Neuronal stem cell (in vitro differentiated cells): Measurements from ENCODE around the gene KIAA1549.

ENCODE experiments used
- DNase-seq: peaks from one replicate; pipeline ENCODE4 v3.0.0-alpha.2; 2013; ENCODE audit warnings: low spot score
- H2AFZ ChIP-seq: one replicate; pipeline ENCODE4 v1.6.1; 2013; ENCODE audit warnings: mild to moderate bottlenecking, low read length, inconsistent platforms
- H2AK5ac ChIP-seq: 2 replicates; pipeline ENCODE4 v1.6.1; 2013; ENCODE audit warnings: low read depth, mild to moderate bottlenecking, inconsistent platforms, low read length, moderate library complexity, mixed read lengths
- H2BK120ac ChIP-seq: 2 replicates; pipeline ENCODE4 v1.6.1; 2013; ENCODE audit warnings: low read depth, mild to moderate bottlenecking, inconsistent platforms, low read length, moderate library complexity, mixed read lengths
- H2BK12ac ChIP-seq: one replicate; pipeline ENCODE4 v1.6.1; 2013; ENCODE audit warnings: low read length, inconsistent platforms
- H2BK15ac ChIP-seq: 2 replicates; pipeline ENCODE4 v1.6.1; 2013; ENCODE audit warnings: mild to moderate bottlenecking, low read length, inconsistent platforms, mixed read lengths
- H2BK5ac ChIP-seq: one replicate; pipeline ENCODE4 v1.6.1; 2013; ENCODE audit warnings: inconsistent platforms, mild to moderate bottlenecking, low read length, moderate library complexity
- H3K14ac ChIP-seq: one replicate; pipeline ENCODE4 v1.6.1; 2013; ENCODE audit warnings: low read length, inconsistent platforms
- H3K18ac ChIP-seq: 2 replicates; pipeline ENCODE4 v1.6.1; 2013; ENCODE audit warnings: low read length, inconsistent platforms
- H3K23ac ChIP-seq: 2 replicates; pipeline ENCODE4 v1.6.1; 2013; ENCODE audit warnings: low read depth, mild to moderate bottlenecking, mixed read lengths, low read length, inconsistent platforms; ENCODE audit not compliant: poor library complexity
- H3K27ac ChIP-seq: replicated peaks from 3 replicates; pipeline ENCODE4 v1.5.1; 2013; ENCODE audit warnings: low read length, inconsistent platforms
- H3K27me3 ChIP-seq, 3 experiments: 2 replicates each; pipeline ENCODE4 v1.6.1; 2013; ENCODE audit warnings: low read length in 3 of 3, mild to moderate bottlenecking in 2 of 3, inconsistent platforms in 1 of 3, low read depth in 1 of 3, mixed read lengths in 1 of 3, moderate library complexity in 1 of 3; ENCODE audit not compliant: control insufficient read depth in 3 of 3, insufficient read depth in 3 of 3
- H3K36me3 ChIP-seq, 2 donors: replicated peaks in 1 of 2; 2 replicates each; pipeline ENCODE4 v1.6.1; 2013; ENCODE audit warnings: low read length in 2 of 2; ENCODE audit not compliant: control insufficient read depth in 2 of 2, insufficient read depth in 2 of 2
- H3K4ac ChIP-seq: 2 replicates; pipeline ENCODE4 v1.6.1; 2013; ENCODE audit warnings: inconsistent platforms, mild to moderate bottlenecking, low read length, moderate library complexity
- H3K4me1 ChIP-seq, 2 donors: 1 replicate in 1 of 2; 2 replicates in 1 of 2; pipeline ENCODE4 v1.6.1; 2013; ENCODE audit warnings: low read length in 2 of 2, low read depth in 1 of 2; ENCODE audit not compliant: control insufficient read depth in 2 of 2, insufficient read depth in 1 of 2
- H3K4me2 ChIP-seq: one replicate; pipeline ENCODE4 v1.6.1; 2013; ENCODE audit warnings: mild to moderate bottlenecking, low read length, inconsistent platforms; ENCODE audit not compliant: insufficient read depth, poor library complexity, severe bottlenecking
- H3K4me3 ChIP-seq, 2 donors: 2 replicates each; pipeline ENCODE4 v1.5.1; 2013; ENCODE audit warnings: low read length in 2 of 2, mild to moderate bottlenecking in 2 of 2, inconsistent platforms in 1 of 2, moderate library complexity in 1 of 2
- H3K79me1 ChIP-seq: one replicate; pipeline ENCODE4 v1.6.1; 2013; ENCODE audit warnings: low read depth, mild to moderate bottlenecking, inconsistent platforms, low read length, moderate library complexity
- H3K9ac ChIP-seq: one replicate; pipeline ENCODE4 v1.6.1; 2013; ENCODE audit warnings: mild to moderate bottlenecking, low read depth, low read length, inconsistent platforms; ENCODE audit not compliant: poor library complexity
- H3K9me3 ChIP-seq, 2 donors: replicated peaks in 1 of 2; 2 replicates each; pipeline versions ENCODE3 to v1.6.1; 2013; ENCODE audit warnings: low read length in 2 of 2, mild to moderate bottlenecking in 2 of 2, inconsistent platforms in 1 of 2, low read depth in 1 of 2, mixed read lengths in 1 of 2, moderate library complexity in 1 of 2; ENCODE audit not compliant: control insufficient read depth in 2 of 2, insufficient read depth in 1 of 2
- H4K8ac ChIP-seq: one replicate; pipeline ENCODE4 v1.6.1; 2013; ENCODE audit warnings: low read depth, mild to moderate bottlenecking, inconsistent platforms, low read length, moderate library complexity
- H4K91ac ChIP-seq: one replicate; pipeline ENCODE4 v1.6.1; 2013; ENCODE audit warnings: low read length, low read depth, mild to moderate bottlenecking, inconsistent platforms; ENCODE audit not compliant: poor library complexity
- WGBS, 2 donors: extraction: QIAGEN DNeasy Blood & Tissue Kit; methylation state at CpG; one replicate each; pipeline ENCODE4 v1.1.7; 2013; ENCODE audit warnings: missing lambda C conversion rate in 2 of 2, mixed read lengths in 1 of 2; ENCODE audit not compliant: insufficient read length in 2 of 2, insufficient replicate concordance in 1 of 2; ENCODE audit errors: extremely low coverage in 2 of 2; 5-methylcytosine and 5-hydroxymethylcytosine counted together

The KIAA1549 gene

DNA sequence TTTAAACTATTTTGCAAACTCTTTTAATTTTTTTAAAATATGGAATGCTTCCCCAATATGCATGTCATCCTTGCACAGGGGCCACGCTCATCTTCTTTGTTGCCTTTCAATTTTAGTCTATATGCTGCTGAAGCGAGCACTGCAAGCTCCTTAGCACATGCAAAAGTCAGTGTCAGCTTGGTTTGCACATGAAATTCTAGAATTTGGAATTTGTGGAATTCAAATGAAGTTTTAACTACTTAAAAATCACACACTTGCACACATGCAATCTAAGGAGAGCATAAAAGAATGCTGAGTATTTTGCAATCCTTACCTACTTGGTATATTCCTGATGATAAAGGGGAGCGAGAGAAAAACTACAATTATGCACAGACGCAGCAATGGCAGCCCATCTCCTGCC is 104.9 kb downstream of the KIAA1549 start:
- Histone ChIP-seq H3K23ac (no peak overlapping the region), H3K4me3 (no peak overlapping the region), H3K14ac (no peak overlapping the region), H3K18ac (no peak overlapping the region), H3K4me1 (peaks cover 0 to 3% of the 10 kb centered on the region in 2 donors), H2BK15ac (no peak overlapping the region), H3K27me3 (no peaks in the 10 kb centered on the region), H3K9ac (no peak overlapping the region), H2BK120ac (no peak overlapping the region), H4K91ac (no peak overlapping the region), H3K27ac (no peak overlapping the region), H3K9me3 (peaks cover 0 to 2% of the 10 kb centered on the region in 2 donors), H2BK12ac (no peak overlapping the region), H2AK5ac (no peak overlapping the region), H3K4ac (no peak overlapping the region), H3K4me2 (no peak overlapping the region), H3K36me3 (peaks cover 9 to 94% of the 10 kb centered on the region in 2 donors), H2AFZ (no peak overlapping the region), H2BK5ac (no peak overlapping the region), H4K8ac (no peak overlapping the region), H3K79me1 (no peaks in the 10 kb centered on the region)
- no CpG with 5 or more reads among the region's 4 CpGs for WGBS, 2 donors
- DNase-seq = no peak

GRCh38 chr7:138875794-138876193 is 105.4 kb downstream of the KIAA1549 start:
- H3K79me1 ChIP-seq = no peaks in the 10 kb centered on the region
- H3K4me3 ChIP-seq = no peak overlapping the region
- H2AFZ ChIP-seq = no peak overlapping the region
- no peak overlapping the region for H2BK120ac ChIP-seq
- H2BK12ac ChIP-seq = no peak overlapping the region
- no peak overlapping the region for H4K8ac ChIP-seq
- no peak overlapping the region for H3K23ac ChIP-seq
- H3K27ac ChIP-seq = no peak overlapping the region
- no peak for DNase-seq
- peaks cover 0 to 2% of the 10 kb centered on the region in 2 donors for H3K9me3 ChIP-seq
- H4K91ac ChIP-seq = no peak overlapping the region
- H3K4me2 ChIP-seq = no peak overlapping the region
- no peak overlapping the region for H3K4ac ChIP-seq
- WGBS, 2 donors = no CpG with 5 or more reads among the region's 9 CpGs
- H3K14ac ChIP-seq = no peak overlapping the region
- no peak overlapping the region for H2BK5ac ChIP-seq
- no peaks in the 10 kb centered on the region for H3K27me3 ChIP-seq
- no peak overlapping the region for H3K18ac ChIP-seq
- peaks cover 0 to 3% of the 10 kb centered on the region in 2 donors for H3K4me1 ChIP-seq
- H3K9ac ChIP-seq = no peak overlapping the region
- no peak overlapping the region for H2BK15ac ChIP-seq
- peaks cover 12 to 94% of the 10 kb centered on the region in 2 donors for H3K36me3 ChIP-seq
- H2AK5ac ChIP-seq = no peak overlapping the region

GRCh38 chr7:138873220-138873892 is 107.8 kb downstream of the KIAA1549 start:
- no peak overlapping the region for H4K91ac ChIP-seq
- no peak overlapping the region for H2AK5ac ChIP-seq
- no peak overlapping the region for H2BK5ac ChIP-seq
- H2BK120ac ChIP-seq = no peak overlapping the region
- WGBS, 2 donors = no CpG with 5 or more reads among the region's 5 CpGs
- H3K36me3 ChIP-seq = peaks cover 19 to 92% of the 10 kb centered on the region in 2 donors
- H3K18ac ChIP-seq = no peak overlapping the region
- no peak overlapping the region for H2BK15ac ChIP-seq
- H3K4ac ChIP-seq = no peak overlapping the region
- no peak overlapping the region for H4K8ac ChIP-seq
- no peak overlapping the region for H3K14ac ChIP-seq
- H3K4me2 ChIP-seq = no peak overlapping the region
- no peaks in the 10 kb centered on the region for H3K79me1 ChIP-seq
- DNase-seq = no peak
- H2AFZ ChIP-seq = no peak overlapping the region
- no peak overlapping the region for H3K9ac ChIP-seq
- H3K4me1 ChIP-seq = peaks cover 0 to 3% of the 10 kb centered on the region in 2 donors
- H3K4me3 ChIP-seq = no peak overlapping the region
- H3K27ac ChIP-seq = no peak overlapping the region
- H3K9me3 ChIP-seq = peaks cover 0 to 2% of the 10 kb centered on the region in 2 donors
- no peaks in the 10 kb centered on the region for H3K27me3 ChIP-seq
- H3K23ac ChIP-seq = no peak overlapping the region
- no peak overlapping the region for H2BK12ac ChIP-seq

DNA sequence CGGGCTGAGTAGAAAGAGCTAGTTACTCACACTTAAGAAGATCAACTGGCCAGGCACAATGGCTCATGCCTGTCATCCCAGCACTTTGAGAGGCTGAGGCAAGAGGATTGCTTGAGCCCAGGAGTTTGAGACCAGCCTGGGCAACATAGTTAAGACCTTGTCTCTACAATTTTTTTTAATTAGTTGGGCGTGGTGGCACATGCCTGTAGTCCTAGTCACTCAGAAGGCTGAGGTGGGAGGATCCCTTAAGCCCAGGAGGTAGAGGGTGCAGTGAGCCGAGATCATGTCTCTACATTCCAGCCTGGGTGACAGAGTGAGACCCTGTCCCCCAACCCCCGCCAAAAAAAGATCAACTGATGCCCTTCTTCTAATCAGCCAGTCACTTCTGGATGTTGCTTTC is 108.6 kb downstream of the KIAA1549 start:
- Histone ChIP-seq H2BK15ac (no peak overlapping the region), H3K4me2 (no peak overlapping the region), H3K27me3 (no peaks in the 10 kb centered on the region), H2BK120ac (no peak overlapping the region), H4K8ac (no peak overlapping the region), H3K18ac (no peak overlapping the region), H3K79me1 (no peaks in the 10 kb centered on the region), H3K36me3 (peaks cover 24 to 92% of the 10 kb centered on the region in 2 donors), H3K4ac (no peak overlapping the region), H3K4me1 (peaks cover 0 to 3% of the 10 kb centered on the region in 2 donors), H3K9me3 (peaks cover 0 to 2% of the 10 kb centered on the region in 2 donors), H3K27ac (no peak overlapping the region), H3K4me3 (no peak overlapping the region), H2AK5ac (no peak overlapping the region), H2BK12ac (no peak overlapping the region), H2BK5ac (no peak overlapping the region), H3K23ac (no peak overlapping the region), H4K91ac (no peak overlapping the region), H3K9ac (no peak overlapping the region), H2AFZ (no peak overlapping the region), H3K14ac (no peak overlapping the region)
- no peak for DNase-seq
- no CpG with 5 or more reads among the region's 4 CpGs for WGBS, 2 donors
